Cardiac septum (tissue), 1 donor: ENCODE results near the gene COL4A1. TPM values are rescaled to one million over a fixed set of nuclear protein-coding genes. Genes with fewer than 3 reads are reported as not detected.

Experiments used
- DNase-seq: peaks from one replicate; pipeline ENCODE4 v3.0.0-alpha.2; 2020; ENCODE audit warnings: low spot score
- intact Hi-C: fragments of 100-400 bp; cut with DNase I; formaldehyde crosslinking; loops from one replicate; pipeline ENCODE4 v1.14.0; 2022
- total RNA-seq: library from RNA; stranded (reverse); fragmentation: NEBNext Ultra II Directional; extraction: Animal tissue kit (Norgen Biotek cat#: 25700); gene quantifications from one replicate; pipeline ENCODE4 v1.2.1, GENCODE V29; 2021
- donor health status: DM: no; HTN: no; CAD: no.

The COL4A1 gene
- total RNA-seq, 1 donor from 2014 or later, result 196 TPM

DNA sequence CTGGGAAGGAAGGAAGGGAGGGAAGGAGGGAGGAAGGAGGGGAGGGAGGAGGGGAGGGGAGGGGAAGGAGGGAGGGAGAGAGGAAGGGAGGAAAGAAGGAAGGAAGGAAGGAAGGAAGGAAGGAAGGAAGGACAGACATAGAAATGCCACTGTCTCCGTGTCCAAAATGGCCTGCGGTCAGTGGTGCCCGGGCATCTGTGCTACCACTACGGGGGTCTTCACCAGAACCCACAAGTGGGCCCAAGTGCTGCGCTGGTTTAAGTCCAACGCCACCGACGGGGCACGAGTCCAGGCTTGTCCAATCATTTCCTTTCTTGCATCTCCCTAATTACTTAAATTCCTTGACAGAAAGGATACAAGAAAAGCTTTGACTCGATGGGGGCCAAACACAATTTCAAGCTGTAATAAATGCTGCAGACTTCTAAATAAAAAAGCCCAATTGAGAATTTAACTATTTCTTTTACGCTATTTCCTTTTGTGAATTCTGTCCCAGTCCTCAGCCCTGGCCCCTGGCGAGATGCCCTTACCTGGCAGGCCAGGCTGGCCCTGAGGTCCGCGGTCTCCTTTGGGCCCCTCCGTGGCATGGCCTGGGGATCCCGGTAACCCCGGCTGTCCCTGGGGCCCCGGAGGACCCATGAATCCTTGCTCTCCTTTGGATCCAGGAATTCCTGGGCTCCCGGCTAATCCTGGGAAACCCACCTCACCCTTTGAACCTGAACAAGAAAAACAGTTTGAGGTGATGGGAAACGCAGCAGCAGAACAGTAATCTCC lies 136.8 kb downstream of the COL4A1 start:
- DNase-seq, result no peak
- intact Hi-C loops, result no loop called here

DNA sequence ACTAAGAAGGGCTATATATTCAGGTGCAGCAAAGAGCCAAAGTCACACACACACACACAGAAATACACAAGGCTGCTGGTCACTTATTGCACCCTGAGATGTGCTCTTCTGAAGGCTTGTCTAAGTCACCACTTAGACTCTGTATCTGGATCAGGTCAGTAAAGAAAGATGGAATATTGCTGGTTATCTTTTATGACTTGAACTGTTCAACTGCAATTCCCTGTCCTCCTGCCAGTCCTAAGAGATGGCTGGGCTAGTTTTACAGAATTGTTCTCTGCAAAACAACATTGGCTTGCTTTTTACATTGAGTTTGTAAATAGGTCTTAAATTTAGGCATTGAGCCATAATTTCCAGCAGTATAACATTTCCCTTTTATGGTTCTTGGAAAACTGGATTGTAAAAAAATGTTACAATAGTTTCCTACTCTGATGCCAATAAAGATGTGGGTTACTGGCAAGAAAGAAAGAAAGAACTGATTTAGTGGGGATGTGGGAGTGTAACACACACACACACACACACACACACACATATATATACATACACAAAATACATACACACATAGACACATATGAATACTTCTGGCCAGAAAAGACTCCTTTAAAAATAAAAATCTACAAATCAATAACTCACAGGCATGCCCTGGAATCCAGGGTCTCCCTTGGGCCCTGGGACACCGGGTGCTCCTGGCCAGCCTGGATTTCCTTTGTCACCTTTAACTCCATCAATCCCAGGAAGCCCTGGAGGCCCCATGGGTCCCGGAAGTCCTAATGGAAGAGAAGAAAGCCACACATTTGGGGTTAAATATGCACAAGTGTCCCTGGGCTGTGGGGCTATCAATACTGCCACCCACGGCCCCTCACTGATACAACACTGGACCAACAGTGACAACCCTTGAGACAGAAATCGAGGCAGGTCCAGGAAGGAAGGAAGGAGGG lies 137.7 kb downstream of the COL4A1 start:
- DNase-seq, result no peak
- intact Hi-C loops, result no loop called here

DNA sequence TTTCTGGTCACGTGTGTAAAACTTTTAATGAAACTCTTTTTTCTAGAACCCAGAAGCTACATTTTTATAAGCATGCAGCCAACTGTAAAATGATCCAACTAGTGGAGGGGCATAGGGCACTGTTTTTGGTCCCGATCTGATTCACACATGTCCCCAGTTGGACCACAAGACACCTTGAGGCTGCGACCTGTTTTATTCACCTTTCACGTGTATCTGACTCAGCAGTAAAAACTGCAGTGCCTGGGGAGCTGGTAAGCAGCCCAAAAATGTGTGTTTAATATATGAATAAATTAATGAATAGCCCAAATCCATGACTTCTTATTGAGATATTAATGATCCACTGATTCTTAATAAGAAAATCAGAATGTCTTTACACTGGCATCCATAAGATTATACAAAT lies 140.4 kb downstream of the COL4A1 start:
- DNase-seq, result no peak
- intact Hi-C loops, result no loop called here

DNA sequence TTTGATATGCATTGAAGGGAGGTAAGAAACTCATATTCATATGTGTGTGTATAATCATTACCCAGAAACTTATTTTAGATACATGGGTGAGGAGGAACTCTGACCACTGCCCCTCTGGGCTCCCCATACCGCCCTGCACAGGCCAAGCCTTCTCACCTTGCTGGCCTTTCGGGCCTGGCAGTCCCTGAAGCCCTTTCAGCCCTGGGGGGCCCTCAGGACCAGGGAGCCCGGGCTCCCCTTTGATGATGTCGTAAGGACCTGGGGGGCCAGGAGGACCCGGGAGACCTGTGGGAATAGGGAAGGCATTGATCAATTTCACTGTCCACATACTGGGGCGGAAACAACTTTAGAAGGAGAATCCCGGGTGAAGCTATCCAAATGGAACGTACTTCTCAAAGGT lies 142.3 kb downstream of the COL4A1 start:
- DNase-seq, result no peak

DNA sequence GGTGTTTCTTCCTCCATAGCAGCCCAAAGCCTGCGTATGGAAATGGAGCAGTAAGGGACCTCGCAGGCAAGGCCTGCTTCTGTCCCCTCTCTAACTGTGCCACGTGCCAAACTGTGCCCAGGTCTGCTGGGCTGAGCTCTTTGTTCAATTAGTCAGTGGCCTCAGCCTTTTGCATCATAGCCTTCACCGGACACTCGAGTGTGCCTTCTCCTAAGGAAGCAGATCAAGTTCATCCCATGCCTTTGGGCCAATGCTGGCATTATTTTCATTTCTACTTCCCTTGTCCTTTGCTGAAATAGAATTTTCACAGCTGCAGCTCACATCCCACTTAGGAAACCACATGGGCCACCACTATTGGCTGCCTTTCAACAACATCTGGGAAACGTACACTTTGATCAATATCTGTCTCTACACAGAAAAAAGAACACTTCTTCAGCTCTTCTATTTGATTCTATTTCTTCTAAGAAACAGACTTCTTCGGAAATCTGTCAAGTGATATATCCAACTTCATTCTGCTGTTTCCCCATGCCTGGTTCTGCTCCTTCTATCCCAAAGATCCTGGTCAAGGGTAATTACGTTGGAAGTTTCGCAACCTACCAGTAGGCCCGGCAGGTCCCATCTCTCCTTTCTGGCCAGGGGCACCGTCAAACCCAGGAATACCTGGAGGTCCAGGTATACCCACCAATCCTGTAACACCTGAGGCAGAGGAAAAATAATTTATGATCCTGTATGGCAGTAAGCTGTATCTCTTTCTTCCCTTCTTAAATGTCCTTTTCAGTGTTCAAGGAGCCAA lies 143.9 kb downstream of the COL4A1 start:
- intact Hi-C loops, result no loop called here
- DNase-seq, result no peak

More for the DNA sequence above, 142.3 kb downstream of the COL4A1 start:
- intact Hi-C loops, result no loop called here

DNA sequence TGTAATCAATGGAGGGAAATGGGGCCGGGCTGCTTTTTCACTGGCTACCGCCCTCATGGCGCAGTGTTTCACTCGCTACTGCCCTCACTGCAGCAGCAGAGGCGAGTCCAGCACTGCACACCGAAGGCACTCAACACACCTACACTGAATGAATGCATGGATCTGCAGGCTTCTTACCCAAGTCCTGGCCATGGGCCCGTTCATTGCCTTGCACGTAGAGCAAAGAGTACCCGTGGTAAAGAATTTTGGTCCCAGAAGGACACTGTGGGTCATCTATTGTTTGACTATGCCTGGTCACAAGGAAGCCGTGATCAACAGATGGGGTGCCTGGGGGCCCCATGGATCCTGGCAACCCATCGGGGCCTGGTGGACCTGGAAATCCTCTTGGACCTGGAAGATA lies 144.9 kb downstream of the COL4A1 start:
- intact Hi-C loops, result no loop called here
- no peak for DNase-seq

DNA sequence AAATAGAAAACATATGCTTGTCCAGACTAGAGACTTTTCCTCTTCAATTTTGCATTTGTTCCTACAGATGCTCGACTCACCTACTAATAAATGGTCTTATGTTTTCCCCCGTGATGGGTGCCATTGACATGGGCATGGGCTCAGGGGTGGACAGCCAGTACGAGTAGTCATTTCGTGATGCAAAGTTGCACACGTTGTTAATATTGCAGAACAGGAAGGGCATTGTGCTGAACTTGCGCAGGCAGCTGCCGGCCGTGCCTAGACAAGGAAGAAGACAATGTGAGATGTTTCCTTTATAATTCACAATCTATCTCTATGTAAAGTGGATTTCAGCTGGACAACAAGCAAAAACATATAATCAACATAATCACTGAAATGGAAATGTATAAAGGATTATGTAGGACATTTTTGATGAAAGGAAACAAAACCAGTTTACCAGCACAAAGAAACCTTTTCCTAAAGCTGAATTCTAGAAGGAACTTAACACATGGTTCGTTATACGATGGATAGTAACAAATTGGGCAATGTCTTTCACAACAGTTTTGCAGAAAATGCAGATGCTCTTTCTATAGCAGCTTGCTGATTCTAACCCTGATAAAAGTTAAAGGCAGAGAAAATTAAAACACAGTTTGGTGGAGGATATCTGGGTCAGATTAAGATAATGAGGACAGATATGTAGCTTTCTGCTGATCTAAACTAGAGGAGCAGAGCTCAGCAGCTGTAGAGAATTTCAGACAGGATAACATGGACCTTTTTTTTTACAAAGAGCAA lies 145.7 kb downstream of the COL4A1 start:
- DNase-seq, result no peak
- intact Hi-C loops, result no loop called here

DNA sequence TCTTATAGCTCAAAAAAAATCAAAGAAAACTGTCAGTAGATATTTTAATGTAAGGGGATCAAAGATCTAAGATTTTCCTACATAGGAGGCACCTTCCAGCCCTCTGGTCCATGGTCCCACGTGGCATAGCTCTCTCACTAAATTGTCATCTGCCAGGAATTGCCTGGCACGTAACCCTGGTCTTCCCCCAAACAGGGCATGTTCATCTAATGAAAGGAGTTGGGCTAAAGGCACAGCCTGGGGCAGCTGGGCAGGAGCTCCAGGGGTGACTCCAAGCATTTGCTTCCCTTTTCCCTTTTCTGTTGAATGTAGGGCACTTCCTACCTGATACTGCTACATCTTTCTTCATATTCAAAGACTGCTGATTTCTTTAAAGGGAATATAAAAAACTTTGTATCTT lies 148.7 kb downstream of the COL4A1 start:
- intact Hi-C loops, result no loop called here
- DNase-seq, result no peak

DNA sequence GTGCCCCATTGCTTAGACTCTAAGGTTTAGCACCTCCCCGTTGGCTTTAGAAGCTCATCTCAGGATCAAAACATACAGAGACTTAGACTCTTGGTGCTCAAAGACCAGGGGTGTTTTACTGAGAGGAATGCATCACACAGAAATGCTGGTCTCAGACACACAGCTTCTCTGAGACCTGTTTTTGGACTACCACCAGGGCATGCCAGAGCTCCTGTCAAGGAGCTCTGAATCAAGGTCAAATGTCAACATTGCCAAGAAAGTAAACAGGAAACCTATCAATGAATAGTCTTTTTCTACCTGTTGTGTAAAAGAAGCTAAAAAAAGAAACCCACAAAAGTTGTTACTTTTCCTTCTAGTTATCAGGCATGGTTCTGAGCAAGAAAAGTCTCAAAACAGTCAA lies 149.2 kb downstream of the COL4A1 start:
- no peak for DNase-seq
- intact Hi-C loops, result no loop called here

DNA sequence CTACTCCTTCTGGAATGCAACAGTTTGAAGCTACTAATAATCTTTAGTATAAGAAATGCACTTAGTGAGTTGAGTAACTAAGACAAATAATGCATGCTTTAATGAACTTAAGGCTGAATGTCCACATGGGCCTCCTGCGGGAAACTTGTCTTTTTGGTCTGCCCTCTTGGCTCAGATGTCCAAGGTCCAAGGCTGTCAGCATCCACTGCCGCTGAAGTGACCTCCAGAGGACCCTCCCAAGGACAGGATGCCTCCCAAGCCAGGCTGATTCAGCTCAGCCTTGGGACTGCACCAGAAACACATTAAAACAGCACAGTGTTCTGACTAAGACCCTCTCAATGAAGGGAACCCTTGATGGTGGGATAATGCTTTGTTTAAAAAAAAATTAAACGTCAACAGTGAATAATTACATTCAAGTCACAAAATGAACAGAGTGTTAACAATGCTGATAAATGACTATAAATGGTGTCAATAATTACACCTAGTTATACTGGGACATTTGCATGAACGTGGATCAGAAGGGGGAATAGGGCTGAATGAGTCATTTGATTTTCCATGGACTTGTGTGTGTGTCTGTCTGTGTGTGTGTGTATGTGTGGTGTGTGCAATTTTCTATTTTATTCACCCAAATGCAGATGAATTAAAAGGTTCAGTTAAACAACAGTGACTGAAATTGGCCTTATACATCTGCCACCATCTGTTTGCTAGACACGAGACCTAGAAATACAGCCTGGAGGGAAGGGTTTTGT lies 150.5 kb downstream of the COL4A1 start:
- intact Hi-C loops, result no loop called here
- no peak for DNase-seq

DNA sequence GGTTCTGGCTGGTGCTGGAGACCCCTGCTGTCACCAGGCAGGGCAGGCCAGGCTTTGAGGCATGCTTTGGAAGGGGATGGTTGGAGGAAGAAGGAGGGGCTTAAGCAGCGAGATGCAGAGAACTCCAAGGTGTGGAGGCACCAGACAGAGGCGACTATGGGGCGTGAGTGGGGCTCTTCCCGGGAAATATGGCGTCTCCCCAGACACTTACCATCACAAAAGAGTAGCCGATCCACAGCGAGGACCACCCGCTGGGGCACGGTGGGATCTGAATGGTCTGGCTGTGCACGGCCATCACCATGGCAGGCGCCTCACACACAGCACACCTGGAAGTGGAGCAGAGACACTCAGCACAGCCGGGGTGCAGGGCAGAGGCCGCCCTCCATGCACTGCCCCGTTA lies 151.9 kb downstream of the COL4A1 start:
- intact Hi-C loops, result no loop called here

DNA sequence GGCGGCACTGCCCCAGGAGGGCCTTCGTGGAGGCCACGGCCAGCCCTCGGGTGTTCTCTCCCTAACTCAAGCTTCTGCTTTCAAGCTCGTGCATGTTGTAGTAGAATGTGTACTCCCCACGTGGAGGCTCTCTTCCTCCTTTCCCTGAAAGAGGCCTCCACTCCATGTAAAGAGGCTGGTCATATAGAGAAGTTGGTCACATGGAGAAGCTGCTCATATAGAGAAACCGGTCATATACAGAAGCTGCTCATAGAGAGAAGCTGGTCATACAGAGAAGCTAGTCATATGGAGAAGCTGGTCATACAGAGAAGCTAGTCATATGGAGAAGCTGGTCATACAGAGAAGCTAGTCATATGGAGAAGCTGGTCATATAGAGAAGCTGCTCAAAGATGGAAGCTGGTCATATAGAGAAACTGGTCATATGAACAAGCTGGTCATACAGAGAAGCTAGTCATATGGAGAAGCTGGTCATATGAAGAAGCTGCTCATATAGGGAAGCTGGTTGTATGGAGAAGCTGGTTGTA lies 152.5 kb downstream of the COL4A1 start:
- intact Hi-C loops, result no loop called here

More for the DNA sequence above, 151.9 kb downstream of the COL4A1 start:
- no peak for DNase-seq

DNA sequence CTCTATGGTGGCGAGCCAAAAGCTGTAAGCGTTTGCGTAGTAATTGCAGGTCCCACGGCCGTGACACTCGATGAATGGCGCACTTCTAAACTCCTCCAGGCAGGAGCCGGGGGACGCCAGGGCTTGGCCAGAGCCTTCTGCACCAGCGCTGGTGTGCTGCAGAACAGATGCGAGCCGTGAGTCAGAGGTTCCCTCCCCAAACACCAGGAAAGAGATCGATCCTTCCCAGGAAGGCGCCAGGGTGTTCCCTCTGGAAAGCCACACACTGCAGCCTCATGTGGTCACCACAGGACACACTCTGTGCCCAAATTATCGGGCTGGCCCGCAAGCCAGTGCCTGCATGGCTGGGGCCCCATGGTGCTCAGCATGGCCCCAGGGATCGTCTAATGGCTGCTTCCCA lies 154.6 kb downstream of the COL4A1 start:
- intact Hi-C loops, result no loop called here
- no peak for DNase-seq

More for the DNA sequence above, 152.5 kb downstream of the COL4A1 start:
- no peak for DNase-seq

DNA sequence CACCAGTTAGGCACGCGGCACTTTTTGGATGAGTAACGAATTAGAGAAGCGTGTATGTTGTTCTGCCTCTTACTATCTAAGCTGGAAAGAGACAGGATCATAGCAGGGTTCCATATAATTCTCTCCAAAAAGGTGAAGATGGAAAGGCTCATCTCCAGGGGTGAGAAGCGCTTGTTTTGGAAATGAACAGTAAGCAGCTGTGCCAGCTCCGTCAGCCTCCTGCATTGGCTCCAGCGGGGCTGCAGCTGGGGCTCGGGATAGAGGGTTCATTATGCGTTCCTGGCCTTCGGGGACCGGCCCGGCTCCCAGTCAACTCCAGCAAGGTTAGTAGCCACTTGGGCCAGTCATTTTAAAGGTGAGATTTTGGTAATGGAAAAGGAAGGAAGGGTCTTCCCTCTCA lies 155.5 kb downstream of the COL4A1 start:
- intact Hi-C loops, result no loop called here
- DNase-seq, result no peak

DNA sequence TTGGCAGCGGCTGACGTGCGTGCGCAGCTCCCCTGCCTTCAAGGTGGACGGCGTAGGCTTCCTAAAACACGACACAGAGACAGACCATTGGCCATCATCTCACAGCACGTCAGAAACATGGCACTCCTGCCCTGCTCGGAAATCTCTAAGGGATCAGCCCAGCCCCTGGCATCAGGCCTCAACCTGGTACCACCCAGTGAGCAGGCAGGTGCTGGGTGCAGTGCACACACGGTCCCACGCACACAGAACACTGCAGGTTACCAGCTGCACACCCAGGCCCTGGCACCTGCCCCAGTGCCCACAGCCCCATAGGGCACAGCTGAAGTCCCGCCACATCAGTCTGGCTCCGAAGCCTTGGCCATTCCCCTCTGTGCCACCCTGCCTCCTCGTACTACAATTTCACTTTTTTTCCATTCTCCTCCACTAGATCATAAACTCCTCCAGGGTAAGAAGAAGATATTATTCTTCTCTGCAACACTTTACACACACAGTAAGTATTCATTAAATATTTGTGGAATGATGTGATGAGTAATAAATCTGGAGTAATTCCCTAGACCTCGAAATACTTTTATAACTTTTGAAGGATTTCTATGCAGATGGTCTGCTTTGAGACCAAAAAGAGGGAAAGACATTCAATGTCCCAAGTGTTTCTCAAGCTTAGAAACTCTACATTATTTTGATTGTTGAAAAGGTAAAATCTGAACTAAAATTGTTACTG lies 156.4 kb downstream of the COL4A1 start:
- intact Hi-C loops, result no loop called here
- DNase-seq, result no peak

DNA sequence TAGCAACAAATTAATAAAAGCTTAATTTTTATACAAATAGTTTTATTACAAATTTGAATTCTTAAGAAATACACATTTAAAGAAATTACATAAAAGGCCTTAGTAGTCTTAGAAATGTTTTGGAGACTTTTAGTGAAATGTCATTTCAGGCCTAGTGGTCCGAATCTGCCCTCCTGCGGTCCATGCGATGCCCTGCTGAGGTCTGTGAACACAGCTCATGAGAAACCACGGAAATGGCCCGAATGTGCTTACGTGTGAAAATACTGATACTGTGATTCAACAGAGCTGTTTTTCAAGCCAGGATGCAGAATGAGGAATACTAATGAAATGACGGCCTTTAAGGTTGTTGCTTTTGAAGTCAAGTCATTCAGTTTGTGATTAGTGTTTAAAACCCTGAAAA lies 157.9 kb downstream of the COL4A1 start:
- intact Hi-C loops, result no loop called here
- no peak for DNase-seq

DNA sequence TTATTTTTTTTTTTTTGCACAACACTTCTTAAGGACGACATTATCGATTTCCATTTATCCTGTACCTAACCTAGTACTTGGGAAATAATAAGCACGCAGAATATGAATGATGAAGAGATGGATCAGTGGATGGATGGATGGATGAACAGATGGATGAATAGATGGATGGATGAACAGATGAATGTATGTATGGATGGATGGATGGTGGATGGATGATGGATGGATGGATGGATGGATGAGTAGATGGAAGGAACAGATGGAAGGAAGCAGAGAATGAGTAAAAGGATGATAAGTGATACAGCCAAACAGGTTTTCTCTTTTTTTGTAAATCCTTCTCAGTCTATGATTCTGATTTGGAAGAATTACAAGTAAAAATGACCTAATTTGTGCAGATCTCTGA lies 166.9 kb downstream of the COL4A1 start:
- intact Hi-C loops, result no loop called here

DNA sequence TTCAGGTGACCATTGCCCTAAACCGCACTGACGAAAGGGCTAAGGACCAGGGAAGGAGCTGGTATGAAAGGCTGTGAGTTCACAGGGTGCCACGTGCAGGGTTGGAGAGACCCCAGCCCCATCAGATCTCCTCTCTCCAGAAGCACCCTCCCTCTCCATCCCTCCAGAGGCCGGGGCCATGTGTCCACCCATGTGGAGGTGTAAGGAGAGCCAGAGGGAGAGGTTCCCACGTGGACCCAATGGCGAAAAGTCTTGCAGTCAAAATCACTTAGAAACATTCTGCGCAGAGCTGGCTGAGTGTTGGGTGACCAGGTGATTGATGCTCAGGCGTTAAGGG lies 168.3 kb downstream of the COL4A1 start:
- DNase-seq, result no peak
- intact Hi-C loops, result loop anchor here (5.0 to 10.0 kb wide), 3 partner anchors 351 to 1176 kb away; partner anchors contain the start of gene IRS2

More for the DNA sequence above, 166.9 kb downstream of the COL4A1 start:
- no peak for DNase-seq
